ENCODE results near the gene EFCAB6.

The EFCAB6 gene

GRCh38 chr22:43731988-43732387 lies 80.1 kb downstream of the EFCAB6 start:
- no peak overlapping the region for H2AFZ ChIP-seq (ENCODE audit: low read length)
- H2BK120ac ChIP-seq (ENCODE audit: low read depth, low read length): no peak overlapping the region
- H3K4ac ChIP-seq (ENCODE audit: low read length): no peak overlapping the region
- H3K9me3 ChIP-seq (replicated peaks in 1 of 2; ENCODE audit: control insufficient read depth in 2 of 2, insufficient read depth in 1 of 2, low read depth in 1 of 2, low read length in 2 of 2): no peaks in the 10 kb centered on the region
- no peaks in the 10 kb centered on the region for H3K4me1 ChIP-seq (ENCODE audit: control insufficient read depth in 2 of 2, insufficient read depth in 1 of 2, low read depth in 1 of 2, low read length in 2 of 2)
- no peak overlapping the region for H3K4me2 ChIP-seq (ENCODE audit: insufficient read depth, low read length, poor library complexity, severe bottlenecking)
- DNase-seq (ENCODE audit: low spot score): no peak
- H3K36me3 ChIP-seq (replicated peaks in 1 of 2; ENCODE audit: control insufficient read depth in 2 of 2, insufficient read depth in 2 of 2, low read length in 2 of 2): peaks cover 0 to 3% of the 10 kb centered on the region in 2 donors
- H3K23ac ChIP-seq (ENCODE audit: low read depth, low read length, poor library complexity): no peak overlapping the region
- H2BK12ac ChIP-seq (ENCODE audit: low read length): no peak overlapping the region
- no peak overlapping the region for H3K9ac ChIP-seq (ENCODE audit: low read depth, low read length, poor library complexity)
- H2BK15ac ChIP-seq (ENCODE audit: low read length): no peak overlapping the region
- no peaks in the 10 kb centered on the region for H3K27me3 ChIP-seq (ENCODE audit: control insufficient read depth in 3 of 3, insufficient read depth in 3 of 3, low read depth in 1 of 3, low read length in 3 of 3)
- no peak overlapping the region for H3K14ac ChIP-seq (ENCODE audit: low read length)
- no peak overlapping the region for H4K8ac ChIP-seq (ENCODE audit: low read depth, low read length)
- peaks cover 1% of the 10 kb centered on the region for H3K79me1 ChIP-seq (ENCODE audit: low read depth, low read length)
- no peak overlapping the region for H3K27ac ChIP-seq (replicated peaks; ENCODE audit: low read length)
- H2BK5ac ChIP-seq (ENCODE audit: low read length): no peak overlapping the region
- H3K4me3 ChIP-seq (ENCODE audit: low read length in 2 of 2): no peak overlapping the region
- no CpG with 5 or more reads among the region's 5 CpGs for WGBS, 2 donors (ENCODE audit: extremely low coverage in 2 of 2, insufficient read length in 2 of 2, insufficient replicate concordance in 1 of 2)
- no peak overlapping the region for H4K91ac ChIP-seq (ENCODE audit: low read depth, low read length, poor library complexity)
- H3K18ac ChIP-seq (ENCODE audit: low read length): no peak overlapping the region
- no peak overlapping the region for H2AK5ac ChIP-seq (ENCODE audit: low read depth, low read length)

DNA sequence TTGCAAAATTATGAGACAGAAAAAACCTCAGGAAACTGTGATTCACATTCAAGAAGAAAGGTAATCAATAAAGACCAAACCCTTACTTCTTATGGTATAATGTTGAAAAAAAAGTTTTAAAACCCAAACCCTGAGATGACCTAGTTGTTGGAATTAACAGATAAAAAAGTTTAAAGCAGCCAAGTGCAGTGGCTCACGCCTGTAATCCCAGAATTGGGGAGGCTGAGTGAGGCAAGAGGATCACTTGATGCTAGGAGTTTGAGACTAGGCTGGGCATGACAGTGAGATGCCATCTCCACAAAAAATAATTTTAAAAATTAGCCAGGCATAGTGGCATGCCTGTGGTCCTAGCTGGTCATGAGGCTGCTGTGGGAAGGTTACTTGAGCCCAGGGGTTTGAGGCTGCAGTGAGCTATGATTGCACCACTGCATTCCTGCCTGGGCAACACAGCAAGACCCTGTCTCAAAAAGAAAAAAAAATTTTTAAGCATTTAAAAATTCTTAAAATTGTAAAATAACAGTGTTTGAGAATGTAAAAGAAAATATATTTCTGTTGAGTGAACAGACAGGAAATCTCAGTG lies 85.1 kb downstream of the EFCAB6 start:
- H4K91ac ChIP-seq (ENCODE audit: low read depth, low read length, poor library complexity): no peak overlapping the region
- H2BK12ac ChIP-seq (ENCODE audit: low read length): no peak overlapping the region
- DNase-seq (ENCODE audit: low spot score): no peak
- H2AK5ac ChIP-seq (ENCODE audit: low read depth, low read length): no peak overlapping the region
- H3K4me2 ChIP-seq (ENCODE audit: insufficient read depth, low read length, poor library complexity, severe bottlenecking): no peak overlapping the region
- peaks cover 1% of the 10 kb centered on the region for H3K79me1 ChIP-seq (ENCODE audit: low read depth, low read length)
- H2BK5ac ChIP-seq (ENCODE audit: low read length): no peak overlapping the region
- no peak overlapping the region for H3K14ac ChIP-seq (ENCODE audit: low read length)
- no peak overlapping the region for H3K23ac ChIP-seq (ENCODE audit: low read depth, low read length, poor library complexity)
- no peak overlapping the region for H2AFZ ChIP-seq (ENCODE audit: low read length)
- no peak overlapping the region for H2BK120ac ChIP-seq (ENCODE audit: low read depth, low read length)
- no peak overlapping the region for H4K8ac ChIP-seq (ENCODE audit: low read depth, low read length)
- H3K4me3 ChIP-seq (ENCODE audit: low read length in 2 of 2): no peak overlapping the region
- no peaks in the 10 kb centered on the region for H3K27me3 ChIP-seq (ENCODE audit: control insufficient read depth in 3 of 3, insufficient read depth in 3 of 3, low read depth in 1 of 3, low read length in 3 of 3)
- no peak overlapping the region for H2BK15ac ChIP-seq (ENCODE audit: low read length)
- WGBS, 2 donors (ENCODE audit: extremely low coverage in 2 of 2, insufficient read length in 2 of 2, insufficient replicate concordance in 1 of 2): no CpG with 5 or more reads among the region's 1 CpG
- no peak overlapping the region for H3K9ac ChIP-seq (ENCODE audit: low read depth, low read length, poor library complexity)
- H3K9me3 ChIP-seq (replicated peaks in 1 of 2; ENCODE audit: control insufficient read depth in 2 of 2, insufficient read depth in 1 of 2, low read depth in 1 of 2, low read length in 2 of 2): no peaks in the 10 kb centered on the region
- H3K27ac ChIP-seq (replicated peaks; ENCODE audit: low read length): no peak overlapping the region
- H3K4me1 ChIP-seq (ENCODE audit: control insufficient read depth in 2 of 2, insufficient read depth in 1 of 2, low read depth in 1 of 2, low read length in 2 of 2): no peaks in the 10 kb centered on the region
- H3K4ac ChIP-seq (ENCODE audit: low read length): no peak overlapping the region
- no peak overlapping the region for H3K18ac ChIP-seq (ENCODE audit: low read length)
- no peaks in the 10 kb centered on the region for H3K36me3 ChIP-seq (replicated peaks in 1 of 2; ENCODE audit: control insufficient read depth in 2 of 2, insufficient read depth in 2 of 2, low read length in 2 of 2)

DNA sequence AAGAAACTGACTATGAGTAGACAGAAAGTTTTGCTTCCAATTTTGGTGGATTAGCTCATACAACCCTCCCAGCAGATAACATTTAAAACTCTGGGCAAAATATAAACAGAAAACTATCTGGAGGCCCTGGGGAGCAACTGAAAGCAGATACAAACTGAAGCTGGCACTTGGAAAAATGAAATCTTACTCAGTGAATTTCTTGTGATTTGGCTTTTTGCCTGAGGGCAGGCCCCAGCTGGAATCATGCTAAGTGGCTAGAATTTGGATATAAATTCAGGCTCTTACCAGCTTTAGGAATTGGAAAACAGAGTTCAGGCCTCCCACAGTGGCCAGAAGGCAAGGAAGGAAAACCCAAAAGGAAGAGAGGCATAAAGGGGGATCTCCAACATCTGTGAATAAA lies 85.8 kb downstream of the EFCAB6 start:
- H4K91ac ChIP-seq (ENCODE audit: low read depth, low read length, poor library complexity): no peak overlapping the region
- no peak overlapping the region for H3K14ac ChIP-seq (ENCODE audit: low read length)
- no peak overlapping the region for H4K8ac ChIP-seq (ENCODE audit: low read depth, low read length)
- H3K27me3 ChIP-seq (ENCODE audit: control insufficient read depth in 3 of 3, insufficient read depth in 3 of 3, low read depth in 1 of 3, low read length in 3 of 3): no peaks in the 10 kb centered on the region
- no peak overlapping the region for H2BK120ac ChIP-seq (ENCODE audit: low read depth, low read length)
- no peaks in the 10 kb centered on the region for H3K4me1 ChIP-seq (ENCODE audit: control insufficient read depth in 2 of 2, insufficient read depth in 1 of 2, low read depth in 1 of 2, low read length in 2 of 2)
- H2AFZ ChIP-seq (ENCODE audit: low read length): no peak overlapping the region
- H3K4ac ChIP-seq (ENCODE audit: low read length): no peak overlapping the region
- no peak overlapping the region for H2BK12ac ChIP-seq (ENCODE audit: low read length)
- H3K9me3 ChIP-seq (replicated peaks in 1 of 2; ENCODE audit: control insufficient read depth in 2 of 2, insufficient read depth in 1 of 2, low read depth in 1 of 2, low read length in 2 of 2): no peaks in the 10 kb centered on the region
- no peaks in the 10 kb centered on the region for H3K79me1 ChIP-seq (ENCODE audit: low read depth, low read length)
- no peak overlapping the region for H3K4me2 ChIP-seq (ENCODE audit: insufficient read depth, low read length, poor library complexity, severe bottlenecking)
- no peak overlapping the region for H2BK15ac ChIP-seq (ENCODE audit: low read length)
- no peak overlapping the region for H3K18ac ChIP-seq (ENCODE audit: low read length)
- H2BK5ac ChIP-seq (ENCODE audit: low read length): no peak overlapping the region
- no peak overlapping the region for H3K23ac ChIP-seq (ENCODE audit: low read depth, low read length, poor library complexity)
- no peak for DNase-seq (ENCODE audit: low spot score)
- H3K27ac ChIP-seq (replicated peaks; ENCODE audit: low read length): no peak overlapping the region
- H3K36me3 ChIP-seq (replicated peaks in 1 of 2; ENCODE audit: control insufficient read depth in 2 of 2, insufficient read depth in 2 of 2, low read length in 2 of 2): no peaks in the 10 kb centered on the region
- H2AK5ac ChIP-seq (ENCODE audit: low read depth, low read length): no peak overlapping the region
- H3K4me3 ChIP-seq (ENCODE audit: low read length in 2 of 2): no peak overlapping the region
- H3K9ac ChIP-seq (ENCODE audit: low read depth, low read length, poor library complexity): no peak overlapping the region

GRCh38 chr22:43723816-43724215 lies 88.3 kb downstream of the EFCAB6 start:
- Histone ChIP-seq H3K9ac (ENCODE audit: low read depth, low read length, poor library complexity) (no peak overlapping the region), H4K8ac (ENCODE audit: low read depth, low read length) (no peak overlapping the region), H2AFZ (ENCODE audit: low read length) (no peak overlapping the region), H3K27me3 (ENCODE audit: control insufficient read depth in 3 of 3, insufficient read depth in 3 of 3, low read depth in 1 of 3, low read length in 3 of 3) (no peaks in the 10 kb centered on the region), H3K14ac (ENCODE audit: low read length) (no peak overlapping the region), H2BK12ac (ENCODE audit: low read length) (no peak overlapping the region), H2BK120ac (ENCODE audit: low read depth, low read length) (no peak overlapping the region), H3K4ac (ENCODE audit: low read length) (no peak overlapping the region), H3K79me1 (ENCODE audit: low read depth, low read length) (no peaks in the 10 kb centered on the region), H3K4me1 (ENCODE audit: control insufficient read depth in 2 of 2, insufficient read depth in 1 of 2, low read depth in 1 of 2, low read length in 2 of 2) (no peaks in the 10 kb centered on the region), H3K36me3 (replicated peaks in 1 of 2; ENCODE audit: control insufficient read depth in 2 of 2, insufficient read depth in 2 of 2, low read length in 2 of 2) (no peaks in the 10 kb centered on the region), H2BK5ac (ENCODE audit: low read length) (no peak overlapping the region), H4K91ac (ENCODE audit: low read depth, low read length, poor library complexity) (no peak overlapping the region), H3K4me2 (ENCODE audit: insufficient read depth, low read length, poor library complexity, severe bottlenecking) (no peak overlapping the region), H2BK15ac (ENCODE audit: low read length) (no peak overlapping the region), H3K27ac (replicated peaks; ENCODE audit: low read length) (no peak overlapping the region), H3K9me3 (replicated peaks in 1 of 2; ENCODE audit: control insufficient read depth in 2 of 2, insufficient read depth in 1 of 2, low read depth in 1 of 2, low read length in 2 of 2) (no peaks in the 10 kb centered on the region), H3K18ac (ENCODE audit: low read length) (no peak overlapping the region), H2AK5ac (ENCODE audit: low read depth, low read length) (no peak overlapping the region), H3K23ac (ENCODE audit: low read depth, low read length, poor library complexity) (no peak overlapping the region), H3K4me3 (ENCODE audit: low read length in 2 of 2) (no peak overlapping the region)
- no peak for DNase-seq (ENCODE audit: low spot score)
- no CpG with 5 or more reads among the region's 3 CpGs for WGBS, 2 donors (ENCODE audit: extremely low coverage in 2 of 2, insufficient read length in 2 of 2, insufficient replicate concordance in 1 of 2)

Data from neuronal stem cell (in vitro differentiated cells).